ENCODE data around the gene HELQ.
"Not testable (repeated sequence)": the region's sequence is repeated elsewhere in the genome, so short reads cannot be mapped to it uniquely, and the experiment has no call there.

The HELQ gene

GRCh38 chr4:83431200-83431599 lies 24.4 kb downstream of the HELQ start:
- DNase-seq (ENCODE audit: low spot score): no peak

GRCh38 chr4:83418211-83418610 lies 37.4 kb downstream of the HELQ start:
- DNase-seq (ENCODE audit: low spot score): no peak

DNA sequence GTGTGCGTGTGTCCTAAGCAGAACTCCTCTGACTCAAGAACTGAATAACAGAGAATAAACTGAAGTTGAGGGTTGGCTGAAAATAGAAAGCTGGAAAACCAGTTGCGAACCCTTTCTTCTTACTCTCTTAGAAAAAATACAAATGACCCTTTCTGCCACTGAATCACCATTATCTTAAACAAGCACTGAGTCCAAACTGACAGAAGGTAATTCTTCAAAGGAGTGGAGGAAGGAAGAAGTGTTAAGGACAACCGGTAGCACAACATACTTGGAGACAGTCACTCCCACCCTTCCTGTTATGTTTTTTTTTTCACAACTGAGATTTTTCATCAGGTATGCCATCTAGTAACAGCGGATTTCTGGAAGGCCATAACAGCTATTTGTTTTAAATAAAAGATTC lies 38.1 kb downstream of the HELQ start:
- no peak for DNase-seq (ENCODE audit: low spot score)

DNA sequence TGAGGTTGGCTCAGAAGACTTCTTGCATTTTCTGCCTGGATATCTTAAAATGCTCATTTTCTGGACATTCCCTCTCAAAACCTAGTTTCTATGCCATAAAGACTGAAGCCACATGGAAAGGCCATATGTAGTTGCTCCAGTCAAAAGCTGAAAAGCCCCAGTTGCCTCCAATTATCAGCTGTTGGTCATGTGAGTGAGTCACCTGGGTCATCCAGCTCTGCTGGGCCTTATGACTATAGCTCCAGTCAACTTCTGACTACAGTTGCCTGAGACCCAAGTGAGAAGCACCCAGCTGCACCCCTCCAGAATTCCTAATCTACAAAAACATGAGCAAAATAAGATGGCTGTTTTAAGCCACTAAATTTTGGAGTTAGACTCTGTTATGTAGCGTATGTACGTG lies 41.9 kb downstream of the HELQ start:
- DNase-seq (ENCODE audit: low spot score): no peak

- DNase-seq (ENCODE audit: low spot score): no peak
Measured at GRCh38 chr4:83408908-83409307, 46.7 kb downstream of the HELQ start.

DNA sequence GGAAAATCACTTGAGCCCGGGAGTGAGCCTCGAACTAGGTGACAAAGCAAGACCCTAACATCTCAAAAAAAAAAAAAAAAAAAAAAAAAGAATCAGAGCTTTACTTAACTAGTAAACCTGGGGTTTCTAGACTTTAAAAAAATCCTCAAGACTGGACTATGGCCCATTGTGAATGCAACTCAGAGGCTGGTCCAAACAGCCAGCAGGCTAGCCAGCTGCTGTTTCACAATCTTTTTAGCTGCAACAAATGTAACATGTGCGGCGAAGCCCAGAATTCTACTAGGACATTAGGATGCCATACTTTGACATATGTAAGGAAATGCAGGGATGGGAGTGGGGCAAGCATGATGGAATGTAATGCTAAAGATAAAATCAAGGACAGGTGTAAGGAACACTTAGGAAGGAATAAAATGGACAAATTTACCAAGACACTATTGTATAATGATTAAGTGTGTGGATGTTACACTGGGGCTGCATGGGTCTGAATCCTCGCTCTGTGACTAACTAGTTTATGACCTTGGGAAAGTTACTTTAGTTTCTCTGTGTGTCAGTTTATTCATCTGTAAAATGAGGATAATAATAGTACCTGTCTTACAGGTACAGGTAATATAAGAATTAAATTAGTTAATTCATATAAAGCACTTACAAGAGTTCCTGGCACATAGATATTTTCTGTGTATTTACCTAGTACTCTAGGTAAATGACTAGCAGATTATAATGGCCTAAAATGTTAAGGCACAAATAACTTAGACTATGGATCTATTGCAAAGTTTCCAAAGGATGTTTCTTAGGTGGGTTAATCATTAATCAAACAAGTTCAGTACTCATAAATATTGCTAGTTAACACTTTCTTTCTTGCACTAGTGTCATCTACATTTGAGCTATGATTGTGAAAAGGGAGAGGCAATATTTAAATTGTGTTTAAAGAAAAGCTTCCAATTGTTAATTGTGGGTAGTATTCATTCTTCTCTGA lies 49.5 kb downstream of the HELQ start:
- no peak for DNase-seq (ENCODE audit: low spot score)

GRCh38 chr4:83398158-83398557 lies 57.5 kb downstream of the HELQ start:
- DNase-seq (ENCODE audit: low spot score): not testable (repeated sequence)

DNA sequence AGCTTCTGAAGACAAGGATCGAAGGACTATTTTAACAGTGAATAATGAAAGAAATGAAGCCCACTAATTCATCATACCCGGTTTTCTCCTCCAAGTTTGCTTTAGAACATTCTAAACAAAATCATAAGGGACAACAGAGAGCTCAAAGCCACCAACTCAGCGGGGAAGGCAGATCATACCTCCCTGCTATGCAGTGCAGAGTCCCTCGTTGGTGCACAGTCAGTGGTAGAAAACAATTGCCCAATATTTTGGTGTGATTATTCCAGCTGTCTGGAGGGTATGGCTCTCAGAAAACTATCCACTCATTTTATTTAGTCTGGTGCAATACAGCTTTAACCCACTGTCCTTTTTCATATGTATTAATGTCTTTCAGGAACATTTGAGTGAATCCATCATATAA lies 61.7 kb downstream of the HELQ start:
- DNase-seq (ENCODE audit: low spot score): no peak

- no peak for DNase-seq (ENCODE audit: low spot score)
Measured at GRCh38 chr4:83392562-83392961, 63.1 kb downstream of the HELQ start.

DNA sequence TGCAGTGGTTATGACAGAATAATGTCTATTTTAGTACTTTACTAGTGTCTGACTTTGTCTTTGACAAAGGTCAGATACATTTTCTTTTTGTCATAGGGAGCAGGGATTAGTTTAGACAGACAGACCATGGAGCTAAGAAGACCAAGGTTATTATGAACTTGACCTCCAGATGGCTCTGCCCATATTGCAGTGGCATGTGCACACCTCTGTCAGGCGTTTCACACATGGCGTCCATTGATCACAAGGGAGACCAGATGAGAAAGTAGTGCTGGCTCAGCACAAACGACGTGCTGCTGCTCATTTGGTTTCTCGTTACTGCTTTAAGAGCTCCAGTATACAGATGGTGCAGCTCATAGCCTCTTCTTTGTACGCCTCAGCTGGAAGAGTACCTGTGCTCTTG lies 64.7 kb downstream of the HELQ start:
- DNase-seq (ENCODE audit: low spot score): no peak

DNA sequence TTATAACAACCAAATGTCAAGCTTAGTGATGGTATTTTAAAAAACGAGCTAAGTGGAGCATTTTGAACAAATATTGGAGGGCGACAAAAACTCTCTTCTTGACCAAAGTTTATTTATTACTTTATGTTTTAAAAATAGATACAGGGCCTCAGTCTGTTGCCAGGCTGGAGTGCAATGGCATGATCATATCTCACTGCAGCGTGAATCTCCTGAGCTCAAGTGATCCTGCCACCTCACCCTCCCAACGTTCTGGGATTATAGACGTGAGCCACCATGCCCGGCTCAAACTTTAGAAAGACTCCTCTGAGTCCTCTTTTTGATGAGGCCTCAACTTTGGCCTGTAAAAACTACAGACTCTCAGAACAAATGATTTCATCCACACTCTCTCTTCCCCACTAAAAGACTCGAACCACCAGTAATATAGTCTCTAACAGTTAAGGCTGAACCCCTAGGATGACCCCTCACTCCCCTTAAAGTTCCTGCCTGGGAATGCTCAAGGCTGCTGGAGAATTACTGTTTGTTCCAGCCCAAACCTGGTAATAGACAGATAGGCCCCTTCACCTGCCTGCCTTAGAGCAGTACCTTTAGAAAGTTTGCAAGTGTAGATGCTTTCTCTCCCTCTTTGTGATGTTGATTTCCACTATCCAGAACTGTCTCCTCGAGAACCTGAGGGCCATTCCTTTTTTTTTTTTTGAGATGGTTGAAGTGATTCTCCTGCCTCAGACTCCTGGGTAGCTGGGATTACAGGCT lies 65.7 kb downstream of the HELQ start:
- DNase-seq (ENCODE audit: low spot score): no peak

- DNase-seq (ENCODE audit: low spot score): no peak
Measured at GRCh38 chr4:83389037-83389720, 66.4 kb downstream of the HELQ start.

DNA sequence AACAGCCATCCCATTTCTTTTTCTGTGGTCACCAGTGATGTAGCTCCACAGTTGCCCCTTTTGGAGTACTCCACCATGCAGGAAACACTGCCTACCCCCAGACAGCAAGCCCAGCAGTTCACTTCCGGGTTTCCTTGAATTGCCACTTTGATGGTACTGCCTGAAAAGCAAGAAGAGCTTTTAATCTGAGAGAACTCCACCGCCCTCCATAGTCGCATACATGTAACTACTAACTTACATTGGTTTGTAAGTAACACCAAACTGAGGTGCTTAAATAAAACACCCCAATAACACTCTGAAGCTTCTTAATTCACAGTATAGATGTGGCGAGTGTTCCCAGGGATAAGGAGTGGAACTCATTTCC lies 67.3 kb downstream of the HELQ start:
- no peak for DNase-seq (ENCODE audit: low spot score)

GRCh38 chr4:83387476-83388312 lies 67.9 kb downstream of the HELQ start:
- no peak for DNase-seq (ENCODE audit: low spot score)

DNA sequence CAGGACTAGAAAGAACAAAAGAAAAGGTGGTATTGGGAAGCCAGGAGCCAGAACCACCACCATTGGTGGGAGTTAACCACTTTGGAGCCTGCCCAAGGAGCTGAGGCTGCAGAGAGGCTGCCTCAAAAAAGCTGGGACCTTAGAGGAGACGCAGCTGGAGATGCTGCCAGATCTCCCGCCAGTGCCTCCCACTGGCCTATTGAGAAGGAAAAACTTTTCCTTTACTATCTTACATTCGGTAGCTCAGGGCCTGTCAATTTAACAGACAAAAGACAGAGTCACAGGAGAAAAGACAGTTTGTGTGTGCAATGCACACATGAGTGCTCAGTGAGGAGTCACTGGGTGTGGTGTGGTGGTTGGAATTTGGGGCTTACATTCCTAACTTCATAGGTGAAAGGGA lies 68.6 kb downstream of the HELQ start:
- DNase-seq (ENCODE audit: low spot score): no peak

- no peak for DNase-seq (ENCODE audit: low spot score)
Measured at GRCh38 chr4:83382850-83383249, 72.8 kb downstream of the HELQ start.

GRCh38 chr4:83381173-83381572 lies 74.5 kb downstream of the HELQ start:
- no peak for DNase-seq (ENCODE audit: low spot score)

DNA sequence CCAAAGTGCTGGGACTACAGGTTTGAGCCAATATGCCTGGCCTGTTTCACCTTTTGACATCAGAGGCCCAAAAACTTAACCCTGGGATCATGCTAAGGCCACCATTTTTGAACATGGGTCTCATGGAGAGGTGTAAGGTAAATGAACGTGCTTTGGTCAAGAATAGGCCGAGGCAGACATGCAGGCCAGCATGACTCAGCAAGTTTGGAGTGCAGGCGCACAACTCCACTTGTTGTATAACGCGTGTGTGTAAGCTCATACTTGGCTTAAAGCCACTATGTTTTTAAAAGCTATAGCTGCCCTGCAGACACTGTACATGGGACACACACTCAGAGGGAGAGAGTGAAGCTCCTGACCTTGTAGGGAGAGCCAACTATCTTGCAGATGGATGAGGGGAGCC lies 77.2 kb downstream of the HELQ start:
- DNase-seq (ENCODE audit: low spot score): no peak

GRCh38 chr4:83372931-83373330 lies 82.7 kb downstream of the HELQ start:
- no peak for DNase-seq (ENCODE audit: low spot score)

DNA sequence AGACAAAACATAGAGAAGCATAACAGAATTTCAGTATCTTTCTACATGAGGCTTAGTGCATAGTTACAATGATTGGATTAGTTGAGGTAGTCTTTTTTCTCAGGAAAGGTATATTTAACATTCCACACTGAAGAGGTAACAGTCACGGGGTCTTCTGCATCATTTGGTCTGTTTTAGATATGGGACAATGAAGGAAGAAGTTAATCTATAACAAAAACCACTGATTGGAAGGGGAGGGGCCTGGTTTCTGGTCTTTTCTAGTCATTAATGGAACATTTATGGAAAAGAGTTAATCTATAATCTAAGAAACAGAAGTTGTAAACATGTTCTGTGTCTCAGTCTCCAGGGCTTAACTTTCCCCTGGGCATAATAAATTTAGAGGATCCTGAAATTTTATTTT lies 83.7 kb downstream of the HELQ start:
- no peak for DNase-seq (ENCODE audit: low spot score)

- DNase-seq (ENCODE audit: low spot score): no peak
Measured at GRCh38 chr4:83371235-83371634, 84.4 kb downstream of the HELQ start.

GRCh38 chr4:83370640-83370906 lies 85.0 kb downstream of the HELQ start:
- DNase-seq (ENCODE audit: low spot score): no peak
